Measurements from ENCODE around the gene PDIA3. TPM values are rescaled to one million over a fixed set of nuclear protein-coding genes. Genes with fewer than 3 reads are reported as not detected.
"Not testable (repeated sequence)": the region's sequence is repeated elsewhere in the genome, so short reads cannot be mapped to it uniquely, and the experiment has no call there.

The PDIA3 gene
- polyA plus RNA-seq, 3 donors = 101 to 305 (median 195) TPM

DNA sequence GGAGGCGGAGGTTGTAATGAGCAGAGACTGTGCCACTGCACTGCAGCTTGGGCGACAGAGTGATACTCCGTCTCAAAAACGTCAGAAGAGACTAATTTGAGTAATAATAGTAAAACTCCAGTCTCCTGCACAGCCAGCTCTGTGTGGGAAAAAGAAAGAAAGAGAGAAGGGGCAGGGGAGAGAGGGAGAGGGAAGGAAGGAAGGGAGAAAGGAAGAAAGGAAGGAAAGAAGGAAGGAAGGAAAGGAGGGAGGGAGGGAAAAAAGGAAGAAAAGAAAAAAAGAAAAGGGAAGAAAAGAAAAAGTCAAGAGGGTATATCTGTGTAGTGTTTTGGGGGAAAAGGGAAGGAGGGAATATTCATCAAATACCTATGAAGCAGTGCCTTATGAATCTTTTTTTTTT is 23.1 kb upstream of the PDIA3 start:
- intact Hi-C loops (cut with micrococcal nuclease) = no loop called here
- H3K27ac Mint-ChIP-seq = no peak overlapping the region
- Histone ChIP-seq H3K9me3 (replicated peaks in 1 of 2; ENCODE audit: control insufficient read depth in 1 of 2, insufficient read depth in 1 of 2, low read length in 2 of 2) (no peaks in the 10 kb centered on the region), H3K9ac (ENCODE audit: insufficient read depth, low read length, poor library complexity, severe bottlenecking) (no peak overlapping the region), H2AFZ (ENCODE audit: insufficient read depth, low read depth, low read length, poor library complexity, severe bottlenecking) (no peak overlapping the region), H3K4me1 (ENCODE audit: control insufficient read depth in 1 of 2, insufficient read depth in 2 of 2, low read length in 2 of 2) (no peaks in the 10 kb centered on the region), H3K79me2 (ENCODE audit: insufficient read depth, low read length) (no peaks in the 10 kb centered on the region), H3K36me3 (replicated peaks in 1 of 2; ENCODE audit: control insufficient read depth in 1 of 2, insufficient read depth in 2 of 2, low read length in 2 of 2) (no peaks in the 10 kb centered on the region), H3K27ac (ENCODE audit: low read depth in 1 of 2, low read length in 2 of 2) (no peak overlapping the region), H4K20me1 (ENCODE audit: insufficient read depth, low read length) (no peaks in the 10 kb centered on the region), H3K4me3 (replicated peaks in 1 of 3; ENCODE audit: low read depth in 2 of 3, low read length in 3 of 3) (no peak overlapping the region), H3K27me3 (ENCODE audit: control insufficient read depth in 2 of 2, insufficient read depth in 2 of 2, low read length in 2 of 2) (no peaks in the 10 kb centered on the region), H3K4me2 (replicated peaks; ENCODE audit: extremely low read depth, low read length, poor library complexity, severe bottlenecking) (no peak overlapping the region)
- WGBS (ENCODE audit: insufficient coverage) = 100% methylated on average over 1 of the region's 4 CpGs
- no peaks in the 10 kb centered on the region for H3K36me3 Mint-ChIP-seq
- H3K9me3 Mint-ChIP-seq = peaks cover 0 to 2% (median 0%) of the 10 kb centered on the region in 7 donors
- H3K27me3 Mint-ChIP-seq (ENCODE audit: low read depth in 3 of 3) = peaks cover 4 to 13% (median 6%) of the 10 kb centered on the region in 3 donors
- TF ChIP-seq, protein P1, sequence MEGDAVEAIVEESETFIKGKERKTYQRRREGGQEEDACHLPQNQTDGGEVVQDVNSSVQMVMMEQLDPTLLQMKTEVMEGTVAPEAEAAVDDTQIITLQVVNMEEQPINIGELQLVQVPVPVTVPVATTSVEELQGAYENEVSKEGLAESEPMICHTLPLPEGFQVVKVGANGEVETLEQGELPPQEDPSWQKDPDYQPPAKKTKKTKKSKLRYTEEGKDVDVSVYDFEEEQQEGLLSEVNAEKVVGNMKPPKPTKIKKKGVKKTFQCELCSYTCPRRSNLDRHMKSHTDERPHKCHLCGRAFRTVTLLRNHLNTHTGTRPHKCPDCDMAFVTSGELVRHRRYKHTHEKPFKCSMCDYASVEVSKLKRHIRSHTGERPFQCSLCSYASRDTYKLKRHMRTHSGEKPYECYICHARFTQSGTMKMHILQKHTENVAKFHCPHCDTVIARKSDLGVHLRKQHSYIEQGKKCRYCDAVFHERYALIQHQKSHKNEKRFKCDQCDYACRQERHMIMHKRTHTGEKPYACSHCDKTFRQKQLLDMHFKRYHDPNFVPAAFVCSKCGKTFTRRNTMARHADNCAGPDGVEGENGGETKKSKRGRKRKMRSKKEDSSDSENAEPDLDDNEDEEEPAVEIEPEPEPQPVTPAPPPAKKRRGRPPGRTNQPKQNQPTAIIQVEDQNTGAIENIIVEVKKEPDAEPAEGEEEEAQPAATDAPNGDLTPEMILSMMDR (IDR thresholded peaks at IDR 0.05) = no peak
- no peaks in the 10 kb centered on the region for H3K4me1 Mint-ChIP-seq
- no peak overlapping the region for H3K4me3 Mint-ChIP-seq
- no peak for DNase-seq

DNA sequence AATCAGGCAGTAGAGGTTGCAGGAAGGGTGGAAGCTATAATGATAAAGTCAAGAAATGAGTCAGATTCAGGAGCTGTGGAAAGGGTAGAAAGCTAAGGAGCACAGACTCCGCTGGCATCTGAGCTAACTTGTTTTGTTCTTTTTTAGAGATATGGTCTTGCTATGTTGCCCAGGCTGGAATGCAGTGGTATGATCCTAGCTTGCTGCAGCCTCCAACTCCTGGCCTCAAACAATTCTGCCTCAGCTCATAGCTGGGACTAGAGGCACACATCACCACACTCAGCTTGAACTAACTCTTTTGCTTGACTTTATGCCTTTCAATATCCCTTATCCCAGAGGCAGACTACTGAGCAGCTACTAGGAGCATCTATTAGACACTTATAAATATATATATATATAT is 19.9 kb upstream of the PDIA3 start:
- H2AFZ ChIP-seq (ENCODE audit: insufficient read depth, low read depth, low read length, poor library complexity, severe bottlenecking); H3K9me3 Mint-ChIP-seq; H3K27ac Mint-ChIP-seq; H3K9me3 ChIP-seq (replicated peaks in 1 of 2; ENCODE audit: control insufficient read depth in 1 of 2, insufficient read depth in 1 of 2, low read length in 2 of 2); H3K27ac ChIP-seq (ENCODE audit: low read depth in 1 of 2, low read length in 2 of 2); H4K20me1 ChIP-seq (ENCODE audit: insufficient read depth, low read length); H3K9ac ChIP-seq (ENCODE audit: insufficient read depth, low read length, poor library complexity, severe bottlenecking); H3K79me2 ChIP-seq (ENCODE audit: insufficient read depth, low read length); H3K4me1 Mint-ChIP-seq; H3K36me3 ChIP-seq (replicated peaks in 1 of 2; ENCODE audit: control insufficient read depth in 1 of 2, insufficient read depth in 2 of 2, low read length in 2 of 2); H3K4me1 ChIP-seq (ENCODE audit: control insufficient read depth in 1 of 2, insufficient read depth in 2 of 2, low read length in 2 of 2); H3K4me3 ChIP-seq (replicated peaks in 1 of 3; ENCODE audit: low read depth in 2 of 3, low read length in 3 of 3); H3K36me3 Mint-ChIP-seq; H3K4me2 ChIP-seq (replicated peaks; ENCODE audit: extremely low read depth, low read length, poor library complexity, severe bottlenecking); DNase-seq; H3K27me3 ChIP-seq (ENCODE audit: control insufficient read depth in 2 of 2, insufficient read depth in 2 of 2, low read length in 2 of 2); H3K4me3 Mint-ChIP-seq; intact Hi-C loops (cut with micrococcal nuclease): not testable (repeated sequence)
- WGBS (ENCODE audit: insufficient coverage) = 100% methylated on average over 1 of the region's 1 CpG
- peaks cover 3 to 11% (median 4%) of the 10 kb centered on the region in 3 donors for H3K27me3 Mint-ChIP-seq (ENCODE audit: low read depth in 3 of 3)

DNA sequence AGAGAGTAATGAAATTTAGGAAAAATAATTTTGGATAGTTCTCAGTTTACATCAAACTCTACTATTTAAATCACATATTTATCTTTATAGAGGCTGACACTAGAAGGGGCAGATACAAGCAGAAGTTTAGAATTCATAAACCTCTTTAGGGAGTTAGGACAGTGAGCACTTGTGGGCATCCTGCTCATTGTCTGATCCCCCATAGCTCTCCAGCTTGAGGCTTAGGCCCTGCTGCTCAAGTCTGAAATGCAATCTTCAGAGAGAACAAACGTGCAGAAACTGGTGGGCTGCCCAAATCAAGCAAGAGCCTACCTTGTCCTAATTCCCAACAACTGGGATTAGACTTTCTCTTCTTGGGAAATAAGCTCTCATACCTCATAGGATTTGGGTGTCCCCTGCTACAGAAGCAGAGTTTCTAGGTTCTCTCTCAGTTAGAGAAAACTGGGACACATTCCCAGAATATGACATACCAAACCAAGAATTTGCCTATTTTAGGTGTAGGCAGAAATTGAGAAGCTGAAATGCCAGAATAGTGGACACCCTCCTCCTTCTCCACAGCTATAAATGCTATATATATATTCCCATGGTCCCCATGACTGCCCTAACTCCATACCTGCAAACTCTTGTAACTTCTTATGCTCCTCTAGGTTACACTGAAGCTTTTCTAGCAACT is 18.0 kb upstream of the PDIA3 start:
- H3K36me3 Mint-ChIP-seq; H3K4me1 ChIP-seq (ENCODE audit: control insufficient read depth in 1 of 2, insufficient read depth in 2 of 2, low read length in 2 of 2); H3K4me1 Mint-ChIP-seq; H3K9me3 ChIP-seq (replicated peaks in 1 of 2; ENCODE audit: control insufficient read depth in 1 of 2, insufficient read depth in 1 of 2, low read length in 2 of 2); H3K27ac Mint-ChIP-seq; H3K4me2 ChIP-seq (replicated peaks; ENCODE audit: extremely low read depth, low read length, poor library complexity, severe bottlenecking); H3K9me3 Mint-ChIP-seq; H3K27me3 ChIP-seq (ENCODE audit: control insufficient read depth in 2 of 2, insufficient read depth in 2 of 2, low read length in 2 of 2); H3K79me2 ChIP-seq (ENCODE audit: insufficient read depth, low read length); H3K36me3 ChIP-seq (replicated peaks in 1 of 2; ENCODE audit: control insufficient read depth in 1 of 2, insufficient read depth in 2 of 2, low read length in 2 of 2); H3K4me3 ChIP-seq (replicated peaks in 1 of 3; ENCODE audit: low read depth in 2 of 3, low read length in 3 of 3); DNase-seq; H3K9ac ChIP-seq (ENCODE audit: insufficient read depth, low read length, poor library complexity, severe bottlenecking); H4K20me1 ChIP-seq (ENCODE audit: insufficient read depth, low read length); intact Hi-C loops (cut with micrococcal nuclease); H3K27ac ChIP-seq (ENCODE audit: low read depth in 1 of 2, low read length in 2 of 2); H3K4me3 Mint-ChIP-seq; H3K27me3 Mint-ChIP-seq (ENCODE audit: low read depth in 3 of 3); H2AFZ ChIP-seq (ENCODE audit: insufficient read depth, low read depth, low read length, poor library complexity, severe bottlenecking): not testable (repeated sequence)
- WGBS (ENCODE audit: insufficient coverage) = no CpG with 5 or more reads among the region's 1 CpG
